AML-193 (cell line): ENCODE data around the gene FUT4.
"Not testable (repeated sequence)": the region's sequence is repeated elsewhere in the genome, so short reads cannot be mapped to it uniquely, and the experiment has no call there.

Experiments used
- DNase-seq, 2 experiments: peaks; one replicate each; lab custom pipeline; 2025; lab: John Stamatoyannopoulos, UW

FUT4 gene

DNA sequence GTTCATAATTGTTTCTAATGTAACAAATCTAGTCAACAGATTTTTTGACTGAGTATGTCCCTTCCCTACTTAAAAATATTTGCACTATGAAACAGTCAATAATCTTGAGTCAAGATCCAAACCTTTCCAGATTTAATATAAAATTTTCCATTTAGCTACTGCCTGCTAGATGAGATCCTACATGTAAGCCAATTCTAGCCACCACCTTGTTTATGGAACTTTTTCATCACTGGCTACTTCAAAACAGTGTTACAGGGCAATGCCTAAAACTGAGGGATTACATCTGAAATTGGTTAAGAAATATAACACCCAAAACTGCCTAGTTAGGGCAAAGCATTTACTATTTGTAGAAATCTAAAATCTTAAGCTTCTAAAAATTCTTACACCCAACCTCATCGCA, 10.5 kb upstream of the FUT4 start:
- no peak for DNase-seq

GRCh38 chr11:94533696-94534630, 9.8 kb upstream of the FUT4 start:
- DNase-seq, result no peak

GRCh38 chr11:94536386-94536785, 7.3 kb upstream of the FUT4 start:
- no peak for DNase-seq

- DNase-seq, result no peak
Observed at GRCh38 chr11:94537031-94537600, 6.6 kb upstream of the FUT4 start.

GRCh38 chr11:94539420-94539819, 4.3 kb upstream of the FUT4 start:
- DNase-seq, result no peak

GRCh38 chr11:94544646-94545263, 1.0 kb downstream of the FUT4 start:
- DNase-seq, result no peak

GRCh38 chr11:94545264-94546161, 1.8 kb downstream of the FUT4 start:
- peak; percentile 29 to 36 for DNase-seq

DNA sequence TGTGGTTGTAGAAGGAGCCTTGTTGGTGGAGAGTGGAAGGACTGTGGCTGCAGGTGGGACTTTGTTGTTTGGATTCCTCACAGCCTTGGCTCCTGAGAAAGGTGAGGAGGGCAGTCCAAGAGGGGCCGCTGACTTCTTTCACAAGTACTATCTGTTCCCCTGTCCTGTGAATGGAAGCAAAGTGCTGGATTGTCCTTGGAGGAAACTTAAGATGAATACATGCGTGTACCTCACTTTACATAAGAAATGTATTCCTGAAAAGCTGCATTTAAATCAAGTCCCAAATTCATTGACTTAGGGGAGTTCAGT, 2.4 kb downstream of the FUT4 start:
- no peak for DNase-seq

GRCh38 chr11:94546886-94547285, 3.2 kb downstream of the FUT4 start:
- DNase-seq, result no peak

- DNase-seq, result no peak
Observed at GRCh38 chr11:94549146-94549545, 5.4 kb downstream of the FUT4 start.

GRCh38 chr11:94550513-94550912, 6.8 kb downstream of the FUT4 start:
- DNase-seq, result peak; percentile 36 to 42

DNA sequence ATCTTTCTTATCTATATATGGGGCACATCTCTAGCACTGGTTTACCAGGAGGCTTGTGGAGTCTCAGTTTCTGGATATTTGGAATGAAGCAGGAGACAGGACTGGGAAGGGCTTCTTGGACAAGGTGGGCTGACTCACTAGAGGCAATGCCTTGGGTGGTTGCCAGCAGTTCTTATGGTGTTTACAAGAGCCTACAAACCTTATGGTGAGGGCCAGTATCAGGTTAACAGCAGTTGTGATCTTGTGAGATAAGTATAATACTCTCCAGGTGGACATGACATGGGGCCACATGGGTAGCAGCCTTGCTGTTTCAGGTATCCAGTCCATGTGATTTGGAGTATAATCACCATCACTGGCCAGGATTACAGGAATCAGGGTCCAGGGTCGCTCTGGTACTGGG, 10.2 kb downstream of the FUT4 start:
- DNase-seq, result no peak

GRCh38 chr11:94555752-94556329, 12.1 kb downstream of the FUT4 start:
- DNase-seq, result not testable (repeated sequence)

GRCh38 chr11:94557421-94557820, 13.7 kb downstream of the FUT4 start:
- no peak for DNase-seq

GRCh38 chr11:94557992-94558391, 14.3 kb downstream of the FUT4 start:
- DNase-seq, result no peak

- DNase-seq, result peak; percentile 92
Observed at GRCh38 chr11:94558468-94558867, 14.7 kb downstream of the FUT4 start.

GRCh38 chr11:94558932-94559331, 15.2 kb downstream of the FUT4 start:
- no peak for DNase-seq

GRCh38 chr11:94559361-94559760, 15.6 kb downstream of the FUT4 start:
- no peak for DNase-seq

GRCh38 chr11:94560834-94561233, 17.1 kb downstream of the FUT4 start:
- DNase-seq, result no peak

GRCh38 chr11:94563176-94563847, 19.6 kb downstream of the FUT4 start:
- DNase-seq, result no peak

- no peak for DNase-seq
Observed at GRCh38 chr11:94563848-94564467, 20.2 kb downstream of the FUT4 start.
